ENCODE data around the gene DHX30. TPM values are rescaled to one million over a fixed set of nuclear protein-coding genes. Genes with fewer than 3 reads are reported as not detected.

The DHX30 gene
- total and polyA plus RNA-seq, 9 of the 15 experiments (the other 6 are each of a cell fraction or from before 2014, with no cell fraction given): 12.3 to 158 (median 79.0) TPM

DNA sequence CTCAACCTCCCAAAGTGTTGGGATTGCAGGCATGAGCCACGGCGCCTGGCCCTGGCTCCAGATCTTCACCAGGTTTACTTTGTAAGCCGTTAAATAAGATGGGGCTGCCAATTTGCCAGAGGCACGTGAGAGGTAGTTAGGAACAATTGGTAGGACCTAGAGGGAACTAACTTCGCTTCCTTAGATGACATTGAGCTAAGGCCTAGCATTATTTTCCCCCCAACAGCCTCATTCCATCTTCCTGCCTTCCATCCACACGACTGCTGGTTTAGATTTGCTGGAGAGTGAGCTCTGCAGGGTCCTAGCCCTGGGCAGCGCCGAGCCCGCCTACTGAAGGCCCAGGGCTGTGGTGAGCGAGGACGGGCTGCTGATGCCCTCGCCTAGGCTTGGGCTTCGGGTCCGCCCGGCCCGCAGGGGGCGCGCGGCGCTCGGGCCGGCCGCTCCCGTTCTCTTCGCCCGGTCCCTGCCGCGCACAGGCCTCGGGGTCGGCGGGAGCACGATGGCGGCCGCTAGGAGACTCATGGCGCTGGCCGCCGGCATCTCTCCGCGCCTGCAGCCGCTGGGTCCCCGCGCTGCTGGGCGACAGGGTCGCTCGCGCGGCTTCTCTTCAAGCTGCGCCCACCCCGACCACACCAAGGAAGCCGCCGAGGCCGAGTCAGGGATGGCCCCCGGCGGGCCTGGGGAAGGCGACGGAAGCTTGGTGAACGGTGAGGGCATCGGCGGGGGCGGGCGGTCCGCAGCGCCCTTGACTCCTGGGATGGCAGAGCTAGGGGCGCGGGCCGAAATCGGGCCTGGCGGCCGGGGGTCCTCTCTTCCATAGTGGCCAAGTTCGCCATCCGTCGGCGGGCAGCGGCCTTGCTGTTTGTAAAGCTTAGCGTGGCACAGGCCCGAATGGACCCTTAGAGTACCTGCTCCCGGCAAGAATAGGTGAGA lies 21.9 kb downstream of the DHX30 start (continued):
- TF ChIP-seq ZNF274 (IDR thresholded peaks at IDR 0.05; ENCODE audit: borderline replicate concordance, low read depth, low read length): no peak; the same call in 1 of the 2 replicates
- no peak for TF ChIP-seq NFXL1 (CRISPR knock-in tag; IDR thresholded peaks at IDR 0.05)
- 0 out of 2 replicates have a peak, but pooled peaks have one; percentile 18 for TF ChIP-seq DMBX1 (CRISPR knock-in tag; IDR thresholded peaks at IDR 0.05; ENCODE audit: borderline replicate concordance)
- TF ChIP-seq RBBP5 (IDR thresholded peaks at IDR 0.05; ENCODE audit: borderline replicate concordance, insufficient read depth, low read length, poor library complexity, severe bottlenecking): peak; percentile 98
- TF ChIP-seq PYGO2 (tag; IDR thresholded peaks at IDR 0.05): no peak
- TF ChIP-seq RHOXF2B (CRISPR knock-in tag; conservative IDR thresholded peaks at IDR 0.05): no peak
- TF ChIP-seq, protein P1, sequence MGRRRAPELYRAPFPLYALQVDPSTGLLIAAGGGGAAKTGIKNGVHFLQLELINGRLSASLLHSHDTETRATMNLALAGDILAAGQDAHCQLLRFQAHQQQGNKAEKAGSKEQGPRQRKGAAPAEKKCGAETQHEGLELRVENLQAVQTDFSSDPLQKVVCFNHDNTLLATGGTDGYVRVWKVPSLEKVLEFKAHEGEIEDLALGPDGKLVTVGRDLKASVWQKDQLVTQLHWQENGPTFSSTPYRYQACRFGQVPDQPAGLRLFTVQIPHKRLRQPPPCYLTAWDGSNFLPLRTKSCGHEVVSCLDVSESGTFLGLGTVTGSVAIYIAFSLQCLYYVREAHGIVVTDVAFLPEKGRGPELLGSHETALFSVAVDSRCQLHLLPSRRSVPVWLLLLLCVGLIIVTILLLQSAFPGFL (CRISPR knock-in tag; IDR thresholded peaks at IDR 0.05): peak; percentile 49; the same call in 1 of the 2 replicates
- TF ChIP-seq CLOCK (CRISPR knock-in tag; IDR thresholded peaks at IDR 0.05; ENCODE audit: borderline replicate concordance): no peak
- peak; percentile 65; the same call in 1 of the 2 replicates for TF ChIP-seq HDGF (IDR thresholded peaks at IDR 0.05)
- TF ChIP-seq, protein P2, sequence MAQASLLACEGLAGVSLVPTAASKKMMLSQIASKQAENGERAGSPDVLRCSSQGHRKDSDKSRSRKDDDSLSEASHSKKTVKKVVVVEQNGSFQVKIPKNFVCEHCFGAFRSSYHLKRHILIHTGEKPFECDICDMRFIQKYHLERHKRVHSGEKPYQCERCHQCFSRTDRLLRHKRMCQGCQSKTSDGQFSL (CRISPR knock-in tag; IDR thresholded peaks at IDR 0.05): peak; percentile 65; the same call in 1 of the 2 replicates
- TF ChIP-seq, protein P2 (tag; IDR thresholded peaks at IDR 0.05): no peak
- TF ChIP-seq, protein P3, sequence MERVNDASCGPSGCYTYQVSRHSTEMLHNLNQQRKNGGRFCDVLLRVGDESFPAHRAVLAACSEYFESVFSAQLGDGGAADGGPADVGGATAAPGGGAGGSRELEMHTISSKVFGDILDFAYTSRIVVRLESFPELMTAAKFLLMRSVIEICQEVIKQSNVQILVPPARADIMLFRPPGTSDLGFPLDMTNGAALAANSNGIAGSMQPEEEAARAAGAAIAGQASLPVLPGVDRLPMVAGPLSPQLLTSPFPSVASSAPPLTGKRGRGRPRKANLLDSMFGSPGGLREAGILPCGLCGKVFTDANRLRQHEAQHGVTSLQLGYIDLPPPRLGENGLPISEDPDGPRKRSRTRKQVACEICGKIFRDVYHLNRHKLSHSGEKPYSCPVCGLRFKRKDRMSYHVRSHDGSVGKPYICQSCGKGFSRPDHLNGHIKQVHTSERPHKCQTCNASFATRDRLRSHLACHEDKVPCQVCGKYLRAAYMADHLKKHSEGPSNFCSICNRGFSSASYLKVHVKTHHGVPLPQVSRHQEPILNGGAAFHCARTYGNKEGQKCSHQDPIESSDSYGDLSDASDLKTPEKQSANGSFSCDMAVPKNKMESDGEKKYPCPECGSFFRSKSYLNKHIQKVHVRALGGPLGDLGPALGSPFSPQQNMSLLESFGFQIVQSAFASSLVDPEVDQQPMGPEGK (CRISPR knock-in tag; IDR thresholded peaks at IDR 0.05; ENCODE audit: borderline replicate concordance): no peak
- peak; percentile 81 to 97 for TF ChIP-seq E2F6 (IDR thresholded peaks at IDR 0.05; ENCODE audit: borderline replicate concordance in 1 of 2, extremely low read depth in 1 of 2, insufficient read depth in 1 of 2, insufficient read length in 1 of 2, low read depth in 1 of 2, low read length in 1 of 2, poor library complexity in 1 of 2, severe bottlenecking in 1 of 2)
- no peak for TF ChIP-seq ZNF77 (CRISPR knock-in tag; IDR thresholded peaks at IDR 0.05)
- no peak for TF ChIP-seq HDAC3 (IDR thresholded peaks at IDR 0.05; ENCODE audit: borderline replicate concordance, partially characterized antibody)
- TF ChIP-seq CAMTA2 (CRISPR knock-in tag; conservative IDR thresholded peaks at IDR 0.05): no peak
- peak; percentile 61 for TF ChIP-seq RBM25 (IDR thresholded peaks at IDR 0.05; ENCODE audit: low read depth, low read length, severe bottlenecking)
- no peak for TF ChIP-seq DNMT1 (IDR thresholded peaks at IDR 0.05)
